H1 (cell line): ENCODE results near the gene CYRIA. TPM values are rescaled to one million over a fixed set of nuclear protein-coding genes. Genes with fewer than 3 reads are reported as not detected.

ENCODE experiments used
- CTCF ChIA-PET: fragments of 300-600 bp; sonication (Branson Sonifier 250); formaldehyde crosslinking; loops from one replicate; lab custom pipeline; 2021; ENCODE audit not compliant: partially characterized antibody; lab: Charles Lee
- POLR2A ChIA-PET: fragments of 300-600 bp; sonication (Branson Sonifier 250); formaldehyde crosslinking; loops from one replicate; lab custom pipeline; 2021; ENCODE audit warnings: inconsistent platforms; ENCODE audit not compliant: partially characterized antibody; lab: Charles Lee
- DNase-seq, 2 experiments: peaks; one replicate each; pipeline versions ENCODE4 v3.0.0 to v3.0.0-alpha.2; 2010 to 2022; ENCODE audit warnings: low spot score in 2 of 2, low read depth in 1 of 2, mixed read lengths in 1 of 2
- FAIRE-seq: peaks from 2 replicates; lab custom pipeline; 2011; peaks lifted over from hg19 to GRCh38; lab: Jason Lieb, UNC
- H2AFZ ChIP-seq: 2 replicates; pipeline ENCODE4 v1.8.1; 2012; ENCODE audit warnings: low read length, inconsistent platforms
- H2AK5ac ChIP-seq: 2 replicates; pipeline ENCODE4 v1.6.1; 2013; ENCODE audit warnings: low read depth, low read length
- H2BK120ac ChIP-seq: replicated peaks from 2 replicates; pipeline ENCODE3; 2013; ENCODE audit warnings: low read depth, low read length, inconsistent platforms
- H2BK12ac ChIP-seq: 2 replicates; pipeline ENCODE4 v1.6.1; 2013; ENCODE audit warnings: low read depth, low read length
- H2BK15ac ChIP-seq: 2 replicates; pipeline ENCODE4 v1.6.1; 2013; ENCODE audit warnings: low read length
- H2BK20ac ChIP-seq: 2 replicates; pipeline ENCODE4 v1.6.1; 2013; ENCODE audit warnings: low read length
- H2BK5ac ChIP-seq: 2 replicates; pipeline ENCODE4 v1.6.1; 2013; ENCODE audit warnings: low read depth, low read length
- H3K14ac ChIP-seq: 2 replicates; pipeline ENCODE4 v1.6.1; 2013; ENCODE audit warnings: inconsistent platforms; ENCODE audit not compliant: insufficient read length
- H3K18ac ChIP-seq: 2 replicates; pipeline ENCODE4 v1.6.1; 2013; ENCODE audit warnings: low read length; ENCODE audit errors: extremely low read depth
- H3K23ac ChIP-seq: 2 replicates; pipeline ENCODE4 v1.6.1; 2013; ENCODE audit warnings: inconsistent platforms; ENCODE audit not compliant: insufficient read length
- H3K23me2 ChIP-seq: 2 replicates; pipeline ENCODE4 v1.6.1; 2013; ENCODE audit warnings: low read depth, low read length
- H3K27ac ChIP-seq: 2 replicates; pipeline ENCODE4 v1.6.1; 2011; ENCODE audit warnings: low read depth, low read length, inconsistent platforms
- H3K27me3 ChIP-seq, 4 experiments: replicated peaks in 1 of 4; 1 replicate in 1 of 4; 2 replicates in 3 of 4; pipeline versions ENCODE4 v1.6.1 to v1.8.1; 2011 to 2013; ENCODE audit warnings: low read length in 3 of 4, mild to moderate bottlenecking in 3 of 4, inconsistent platforms in 2 of 4, mixed read lengths in 2 of 4, moderate library complexity in 1 of 4; ENCODE audit not compliant: control insufficient read depth in 3 of 4, insufficient read depth in 3 of 4; ENCODE audit errors: extremely low read depth in 1 of 4
- H3K36me3 ChIP-seq, 4 experiments: 2 replicates each; pipeline versions ENCODE4 v1.6.1 to v1.8.1; 2011 to 2013; ENCODE audit warnings: mild to moderate bottlenecking in 4 of 4, low read length in 3 of 4, moderate library complexity in 2 of 4, control low read depth in 1 of 4, inconsistent platforms in 1 of 4; ENCODE audit not compliant: insufficient read depth in 4 of 4, control insufficient read depth in 2 of 4
- H3K4ac ChIP-seq: replicated peaks from 2 replicates; pipeline ENCODE3; 2013; ENCODE audit warnings: low read length, low read depth, mixed read lengths, inconsistent platforms; ENCODE audit not compliant: insufficient read length
- H3K4me1 ChIP-seq, 4 experiments: replicated peaks in 1 of 4; 1 replicate in 1 of 4; 2 replicates in 3 of 4; pipeline versions ENCODE4 v1.6.1 to v1.8.1; 2011 to 2013; ENCODE audit warnings: low read length in 3 of 4, inconsistent platforms in 2 of 4, mixed read lengths in 1 of 4; ENCODE audit not compliant: insufficient read depth in 4 of 4, control insufficient read depth in 3 of 4
- H3K4me2 ChIP-seq, 2 experiments: 2 replicates each; pipeline versions ENCODE4 v1.6.1 to v1.8.1; 2011 to 2013; ENCODE audit warnings: low read depth in 2 of 2, low read length in 2 of 2, control low read depth in 1 of 2, inconsistent platforms in 1 of 2, mild to moderate bottlenecking in 1 of 2; ENCODE audit not compliant: insufficient read depth in 1 of 2
- H3K4me3 ChIP-seq, 4 experiments: fragments of 200-600, 300-600 bp in 1 of 4; sonication (generic), shearing (Covaris generic), sonication (Bioruptor Twin) in 1 of 4; 2 replicates each; pipeline versions ENCODE4 v1.5.1 to v1.8.1; 2011 to 2016; ENCODE audit warnings: low read length in 4 of 4, low read depth in 3 of 4, control low read depth in 2 of 4, inconsistent platforms in 2 of 4, mild to moderate bottlenecking in 2 of 4, mixed read lengths in 1 of 4, moderate library complexity in 1 of 4; ENCODE audit not compliant: insufficient read depth in 2 of 4; ENCODE audit errors: extremely low read depth in 1 of 4
- H3K56ac ChIP-seq: replicated peaks from 2 replicates; pipeline ENCODE3; 2013; ENCODE audit warnings: low read depth, mild to moderate bottlenecking, mixed read lengths, low read length, inconsistent platforms; ENCODE audit not compliant: insufficient read length
- H3K79me1 ChIP-seq: 2 replicates; pipeline ENCODE4 v1.6.1; 2013; ENCODE audit warnings: low read depth, low read length, control low read depth
- H3K79me2 ChIP-seq, 2 experiments: 2 replicates each; pipeline versions ENCODE4 v1.6.1 to v1.8.1; 2012 to 2013; ENCODE audit warnings: low read length in 2 of 2, mild to moderate bottlenecking in 2 of 2, inconsistent platforms in 1 of 2; ENCODE audit not compliant: insufficient read depth in 2 of 2, control insufficient read depth in 1 of 2
- H3K9ac ChIP-seq, 4 experiments: replicated peaks in 1 of 4; 1 replicate in 1 of 4; 2 replicates in 3 of 4; pipeline versions ENCODE4 v1.6.1 to v1.8.1; 2011 to 2013; ENCODE audit warnings: low read depth in 3 of 4, low read length in 3 of 4, control low read depth in 2 of 4, mild to moderate bottlenecking in 2 of 4, moderate library complexity in 2 of 4, inconsistent platforms in 1 of 4; ENCODE audit errors: extremely low read depth in 1 of 4
- H3K9me3 ChIP-seq, 2 experiments: 2 replicates each; pipeline versions ENCODE4 v1.6.1 to v1.8.1; 2012 to 2013; ENCODE audit warnings: mild to moderate bottlenecking in 2 of 2, moderate library complexity in 2 of 2, control low read depth in 1 of 2, inconsistent platforms in 1 of 2, low read depth in 1 of 2, low read length in 1 of 2, mixed read lengths in 1 of 2; ENCODE audit not compliant: insufficient read depth in 2 of 2
- H4K20me1 ChIP-seq, 2 experiments: replicated peaks in 1 of 2; 2 replicates each; pipeline versions ENCODE3 to v1.8.1; 2011 to 2013; ENCODE audit warnings: inconsistent platforms in 2 of 2, low read length in 2 of 2, mild to moderate bottlenecking in 1 of 2; ENCODE audit not compliant: insufficient read depth in 2 of 2, control insufficient read depth in 1 of 2
- H4K5ac ChIP-seq: 2 replicates; pipeline ENCODE4 v1.6.1; 2013; ENCODE audit warnings: low read length, low read depth, mixed read lengths, inconsistent platforms; ENCODE audit not compliant: insufficient read length
- H4K8ac ChIP-seq: 2 replicates; pipeline ENCODE4 v1.8.0; 2013; ENCODE audit warnings: mild to moderate bottlenecking, moderate library complexity, low read length, inconsistent platforms; ENCODE audit not compliant: insufficient read depth; ENCODE audit errors: extremely low read depth
- H4K91ac ChIP-seq: replicated peaks from 2 replicates; pipeline ENCODE3; 2013; ENCODE audit warnings: low read length, mixed read lengths, inconsistent platforms; ENCODE audit not compliant: insufficient read length
- BACH1 ChIP-seq: IDR thresholded peaks from 2 replicates; pipeline ENCODE4 v1.6.1; 2012; ENCODE audit warnings: low read length, improper control_type of control experiment
- BRCA1 ChIP-seq: IDR thresholded peaks from 2 replicates; pipeline ENCODE4 v1.6.1; 2012; ENCODE audit warnings: low read depth, low read length, improper control_type of control experiment
- EZH2 ChIP-seq: fragments of 200-600 bp; sonication (generic); IDR thresholded peaks from 2 replicates; pipeline ENCODE4 v1.7.1; 2012; ENCODE audit warnings: low read depth, mild to moderate bottlenecking, moderate library complexity, low read length, inconsistent platforms; ENCODE audit not compliant: severe bottlenecking
- HDAC2 ChIP-seq, 2 experiments: fragments of 300-600 bp in 1 of 2; sonication (generic) in 1 of 2; IDR thresholded peaks; 2 replicates each; pipeline ENCODE4 v1.6.1; 2011 to 2012; ENCODE audit warnings: low read depth in 2 of 2, low read length in 2 of 2, mild to moderate bottlenecking in 2 of 2, moderate library complexity in 2 of 2, borderline replicate concordance in 1 of 2, inconsistent platforms in 1 of 2
- POLR2AphosphoS5 ChIP-seq: IDR thresholded peaks from 2 replicates; pipeline ENCODE4 v1.6.1; 2011; ENCODE audit warnings: low read depth, low read length
- SP1 ChIP-seq: IDR thresholded peaks from 2 replicates; pipeline ENCODE4 v1.6.1; 2011; ENCODE audit warnings: low read depth, low read length
- WGBS, 2 experiments: shearing (Covaris generic) in 1 of 2; methylation state at CpG; one replicate each; pipeline versions ENCODE4 v1.1.6 to v1.1.7; 2013 to 2015; ENCODE audit warnings: low lambda C conversion rate in 2 of 2, mixed read lengths in 2 of 2, inconsistent platforms in 1 of 2, low coverage in 1 of 2, missing lambda C conversion rate in 1 of 2; ENCODE audit not compliant: insufficient replicate concordance in 2 of 2, insufficient coverage in 1 of 2, insufficient read length in 1 of 2; ENCODE audit errors: extremely low coverage in 1 of 2, missing lambda C conversion rate in 1 of 2; 5-methylcytosine and 5-hydroxymethylcytosine counted together
- polyA plus RNA-seq, 7 experiments: library from polyadenylated mRNA; depleted of rRNA in 3 of 7; stranded (reverse) in 5 of 7; unstranded in 2 of 7; fragments of >200 nt in 5 of 7; fragments of 200-250 nt in 2 of 7; gene quantifications; 1 replicate in 5 of 7; 2 replicates in 1 of 7; 4 replicates in 1 of 7; pipeline versions ENCODE4 v1.2.1 to v1.2.3, GENCODE V29; 2011 to 2013; ENCODE audit warnings: missing spikeins in 2 of 7, mixed read lengths in 2 of 7
- total RNA-seq: library from RNA; stranded (reverse); fragmentation: NEBNext Ultra II Directional; extraction: Animal tissue kit (Norgen Biotek cat#: 25700); gene quantifications from 2 replicates; pipeline ENCODE4 v1.2.1, GENCODE V29; 2021

CYRIA gene
- total and polyA plus RNA-seq, 2 of the 8 experiments (the other 6 are each of a cell fraction or from before 2014, with no cell fraction given) = 1.5 to 9.8 TPM

- FAIRE-seq (no peak), DNase-seq (no peak)
- no peak for TF ChIP-seq BACH1
- TF ChIP-seq POLR2AphosphoS5 = no peak
- no peak for TF ChIP-seq SP1
- no peak for TF ChIP-seq EZH2
- TF ChIP-seq BRCA1 = no peak
- TF ChIP-seq HDAC2 (IDR thresholded peaks at IDR 0.05; ENCODE audit: borderline replicate concordance in 1 of 2, low read depth in 2 of 2, low read length in 2 of 2) = no peak
- no peak overlapping the region for H3K23ac ChIP-seq
- H3K9me3 ChIP-seq = no peaks in the 10 kb centered on the region
- no peak overlapping the region for H4K8ac ChIP-seq
- no peak overlapping the region for H3K4me2 ChIP-seq
- no peaks in the 10 kb centered on the region for H3K23me2 ChIP-seq
- H3K18ac ChIP-seq = no peak overlapping the region
- no peak overlapping the region for H3K4me3 ChIP-seq
- POLR2A ChIA-PET = interaction anchor here (1.1 kb wide), 1 partner anchor 9 kb away, joined by 3 read pairs; no protein-coding TSS in a partner anchor
- no peaks in the 10 kb centered on the region for H3K36me3 ChIP-seq
- no peak overlapping the region for H3K14ac ChIP-seq
- H2BK5ac ChIP-seq = no peak overlapping the region
- H4K5ac ChIP-seq = no peak overlapping the region
- no peak overlapping the region for H4K91ac ChIP-seq
- no peak overlapping the region for H2AFZ ChIP-seq
- no peak overlapping the region for H2BK20ac ChIP-seq
- no peak overlapping the region for H3K56ac ChIP-seq
- H3K79me2 ChIP-seq = no peaks in the 10 kb centered on the region
- no peak overlapping the region for H2BK15ac ChIP-seq
- no peaks in the 10 kb centered on the region for H3K27me3 ChIP-seq
- no peak overlapping the region for H3K4ac ChIP-seq
- H4K20me1 ChIP-seq = no peaks in the 10 kb centered on the region
- no peak overlapping the region for H2BK120ac ChIP-seq
- no peaks in the 10 kb centered on the region for H3K79me1 ChIP-seq
- no peak overlapping the region for H2AK5ac ChIP-seq
- no peak overlapping the region for H3K27ac ChIP-seq
- H2BK12ac ChIP-seq = no peak overlapping the region
- H3K4me1 ChIP-seq = peaks cover 0 to 6% (median 4%) of the 10 kb centered on the region in 4 experiments; a peak in 5 of 7 replicates
- no peak overlapping the region for H3K9ac ChIP-seq
- 92% methylated on average over 5 of the region's 5 CpGs; no CpG with 5 or more reads in 1 of the 2 experiments for WGBS, 2 experiments
- CTCF ChIA-PET = interaction anchor here (0.8 to 13.4 kb wide), 9 partner anchors 10 to 132 kb away, joined by 3 to 208 read pairs (median 7); no protein-coding TSS in a partner anchor
Measured at GRCh38 chr2:16623564-16624435, 41.8 kb downstream of the CYRIA start.
